Measurements from ENCODE around the gene STT3A. TPM values are rescaled to one million over a fixed set of nuclear protein-coding genes. Genes with fewer than 3 reads are reported as not detected.
"Not testable (repeated sequence)": the region's sequence is repeated elsewhere in the genome, so short reads cannot be mapped to it uniquely, and the experiment has no call there.

STT3A gene
- 100 to 1,000 TPM in 1 of 2 donors, 10 to 100 TPM in 1; 96.1 to 101 TPM for total RNA-seq
- long read RNA-seq, donor 1, full-length matches to known transcripts = 31 of 44 reads
- long read RNA-seq, donor 1, partial matches to known transcripts = 11 of 44 reads
- long read RNA-seq, donor 1, other reads (novel, unspliced or antisense) = 2 of 44 reads
- long read RNA-seq, donor 2, full-length matches to known transcripts = 85 of 120 reads
- long read RNA-seq, donor 2, partial matches to known transcripts = 30 of 120 reads
- long read RNA-seq, donor 2, other reads (novel, unspliced or antisense) = 5 of 120 reads

- intact Hi-C loops (cut with DNase I) = no loop called here
These were observed at the start of gene STT3A for GRCh38 chr11:125592305-125593113. STT3A (plus strand) TSS chr11:125592852; CDS start chr11:125595916, 3,064 bp downstream.

DNA sequence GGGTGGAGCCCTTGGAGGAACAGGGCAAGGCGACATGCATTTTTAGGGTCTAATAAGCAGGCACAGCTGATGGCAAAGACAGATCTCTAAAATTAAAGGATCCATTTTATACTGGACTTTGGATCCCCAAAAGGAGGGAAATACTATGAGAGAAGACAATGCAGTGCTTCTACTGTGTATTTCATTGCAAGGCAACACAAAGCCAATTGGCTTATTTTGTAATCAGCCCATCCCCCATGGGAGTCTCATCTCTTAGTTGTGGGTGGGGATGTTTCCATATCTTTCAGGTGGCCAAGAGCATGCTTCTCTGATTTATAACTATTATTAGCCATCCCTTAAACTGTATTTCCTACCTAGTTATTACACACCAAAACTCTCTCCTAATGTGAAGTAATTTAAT, 41.9 kb upstream of the STT3A start:
- intact Hi-C loops (cut with DNase I) = no loop called here
- DNase-seq (ENCODE audit: low spot score) = no peak

More at GRCh38 chr11:125592305-125593113, at the start of gene STT3A:
- peak; percentile 100 for DNase-seq (ENCODE audit: low spot score)

DNA sequence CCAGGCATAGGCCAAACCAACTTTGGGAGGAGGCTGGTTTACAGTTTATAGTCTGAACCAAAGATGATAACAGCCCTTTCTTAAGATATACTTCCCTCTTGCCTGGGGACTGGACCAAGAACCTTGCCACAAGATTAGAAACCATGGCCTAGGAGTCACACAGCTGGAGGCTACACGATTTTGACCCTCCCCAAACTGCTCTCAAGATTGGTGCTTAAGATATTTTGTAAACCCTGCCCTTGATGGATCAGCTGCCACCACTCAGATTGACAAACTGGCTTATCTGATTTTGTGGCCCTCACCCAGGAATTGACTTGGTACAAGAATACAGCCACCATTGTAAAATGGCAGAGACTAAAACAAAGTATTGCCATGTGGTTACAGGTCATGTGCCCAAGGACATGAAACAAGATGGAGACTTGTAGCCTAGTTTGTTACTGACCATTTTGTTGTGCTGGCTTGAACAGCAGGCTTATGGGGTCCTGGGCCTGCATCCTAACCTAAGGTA, 40.8 kb upstream of the STT3A start:
- DNase-seq (ENCODE audit: low spot score) = no peak
- intact Hi-C loops (cut with DNase I) = no loop called here

- DNase-seq (ENCODE audit: low spot score) = no peak
- intact Hi-C loops (cut with DNase I) = no loop called here
These were observed 39.7 kb upstream of the STT3A start for GRCh38 chr11:125552927-125553326.

DNA sequence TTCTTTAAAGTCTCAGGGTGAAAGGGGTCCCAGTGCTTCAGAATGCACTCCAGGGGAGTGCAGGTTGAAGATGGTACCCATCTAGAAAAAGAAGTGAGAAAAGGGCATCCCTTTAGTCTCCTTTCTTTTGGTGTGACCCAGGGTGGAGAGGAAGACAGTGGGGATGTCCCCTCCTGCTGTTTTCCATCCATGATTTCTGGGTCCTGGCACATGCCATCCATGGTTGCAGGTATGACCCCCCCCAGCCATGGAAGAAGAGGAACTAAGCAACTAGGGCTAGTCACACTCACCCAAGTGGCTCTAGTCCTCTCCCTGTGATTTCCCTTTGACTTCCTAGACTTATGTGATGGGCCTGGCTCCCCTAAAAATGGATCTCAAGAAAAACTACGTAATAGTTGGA, 39.3 kb upstream of the STT3A start:
- DNase-seq (ENCODE audit: low spot score) = no peak
- intact Hi-C loops (cut with DNase I) = no loop called here

DNA sequence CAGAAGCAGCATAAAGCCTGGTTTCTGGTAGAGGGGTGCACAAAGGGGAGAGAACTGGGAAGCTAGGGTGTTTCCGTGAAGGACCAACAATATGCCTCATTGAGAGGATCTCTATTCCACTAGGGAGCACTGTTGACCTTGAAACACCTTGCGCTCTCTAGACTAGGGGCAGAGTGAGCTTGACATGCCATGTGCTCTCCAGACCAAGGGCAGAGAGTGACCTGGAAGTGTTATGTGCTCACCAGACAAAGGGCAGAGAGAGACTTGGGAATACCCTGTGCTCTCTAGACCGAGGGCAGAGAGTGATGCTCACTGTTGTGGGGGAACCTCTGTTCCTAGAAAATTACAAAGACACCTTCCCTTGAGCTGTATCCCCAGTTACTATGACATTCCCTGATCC, 38.6 kb upstream of the STT3A start:
- DNase-seq (ENCODE audit: low spot score) = no peak
- intact Hi-C loops (cut with DNase I) = no loop called here

DNA sequence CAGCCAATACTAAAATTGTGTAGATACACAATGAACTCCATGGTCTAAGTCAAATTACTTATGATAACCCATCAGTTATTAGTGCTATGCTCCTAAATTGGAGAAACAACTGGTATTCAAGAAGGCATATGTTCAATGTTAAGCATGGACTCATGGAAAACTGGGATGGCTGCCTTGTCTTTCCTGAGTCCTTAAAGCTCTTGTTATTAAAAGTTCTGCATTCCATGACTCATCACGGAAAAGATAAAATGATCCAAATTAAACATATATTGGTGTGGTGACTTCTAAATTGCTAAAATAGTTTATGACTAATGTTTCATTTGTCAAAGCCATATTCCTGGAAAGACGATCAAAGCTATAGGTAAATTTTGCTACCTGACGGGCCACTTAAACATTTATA, 32.8 kb upstream of the STT3A start:
- intact Hi-C loops (cut with DNase I) = no loop called here
- no peak for DNase-seq (ENCODE audit: low spot score)

DNA sequence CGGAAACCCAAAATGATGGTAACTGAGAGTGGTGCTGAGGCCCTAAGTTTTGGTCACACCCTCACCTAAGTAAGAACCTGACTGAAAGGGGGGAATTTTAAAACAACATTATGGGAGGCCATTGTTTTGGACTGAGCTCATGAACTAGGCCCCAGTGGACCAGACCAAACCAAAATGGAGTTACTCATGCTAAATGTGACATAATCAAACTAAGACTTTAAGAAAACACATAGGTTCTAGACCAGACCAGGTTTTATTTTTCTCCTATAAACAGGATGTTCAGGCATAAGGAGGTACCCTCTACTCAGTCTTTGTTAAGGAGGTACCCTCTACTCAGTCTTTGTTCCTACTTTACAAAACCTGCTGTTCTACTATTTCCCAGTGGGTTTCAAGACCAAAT, 30.7 kb upstream of the STT3A start:
- no peak for DNase-seq (ENCODE audit: low spot score)
- intact Hi-C loops (cut with DNase I) = no loop called here

DNA sequence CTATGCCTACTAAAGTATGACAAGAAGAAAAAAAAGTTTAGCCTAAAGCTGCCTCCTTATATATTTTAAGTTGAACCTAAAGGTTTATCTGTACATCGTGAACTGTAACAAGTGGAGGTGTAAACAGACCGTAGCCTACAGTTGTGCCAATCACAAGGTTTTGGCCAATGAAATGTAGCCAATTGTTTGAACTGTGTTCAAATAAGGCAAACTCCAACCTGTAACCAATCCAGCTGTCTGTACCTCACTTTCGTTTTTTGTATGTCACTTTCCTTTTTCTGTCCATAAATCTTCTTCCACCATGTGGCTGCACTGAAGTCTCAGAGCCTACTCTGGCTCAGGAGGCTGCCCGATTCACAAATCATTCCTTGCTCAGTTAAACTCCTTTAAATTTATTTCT, 30.2 kb upstream of the STT3A start:
- no peak for DNase-seq (ENCODE audit: low spot score)
- intact Hi-C loops (cut with DNase I) = no loop called here

GRCh38 chr11:125564357-125564756, 28.3 kb upstream of the STT3A start:
- intact Hi-C loops (cut with DNase I) = no loop called here
- no peak for DNase-seq (ENCODE audit: low spot score)

- intact Hi-C loops (cut with DNase I) = no loop called here
- DNase-seq (ENCODE audit: low spot score) = no peak
These were observed 26.4 kb upstream of the STT3A start for GRCh38 chr11:125566235-125566634.

DNA sequence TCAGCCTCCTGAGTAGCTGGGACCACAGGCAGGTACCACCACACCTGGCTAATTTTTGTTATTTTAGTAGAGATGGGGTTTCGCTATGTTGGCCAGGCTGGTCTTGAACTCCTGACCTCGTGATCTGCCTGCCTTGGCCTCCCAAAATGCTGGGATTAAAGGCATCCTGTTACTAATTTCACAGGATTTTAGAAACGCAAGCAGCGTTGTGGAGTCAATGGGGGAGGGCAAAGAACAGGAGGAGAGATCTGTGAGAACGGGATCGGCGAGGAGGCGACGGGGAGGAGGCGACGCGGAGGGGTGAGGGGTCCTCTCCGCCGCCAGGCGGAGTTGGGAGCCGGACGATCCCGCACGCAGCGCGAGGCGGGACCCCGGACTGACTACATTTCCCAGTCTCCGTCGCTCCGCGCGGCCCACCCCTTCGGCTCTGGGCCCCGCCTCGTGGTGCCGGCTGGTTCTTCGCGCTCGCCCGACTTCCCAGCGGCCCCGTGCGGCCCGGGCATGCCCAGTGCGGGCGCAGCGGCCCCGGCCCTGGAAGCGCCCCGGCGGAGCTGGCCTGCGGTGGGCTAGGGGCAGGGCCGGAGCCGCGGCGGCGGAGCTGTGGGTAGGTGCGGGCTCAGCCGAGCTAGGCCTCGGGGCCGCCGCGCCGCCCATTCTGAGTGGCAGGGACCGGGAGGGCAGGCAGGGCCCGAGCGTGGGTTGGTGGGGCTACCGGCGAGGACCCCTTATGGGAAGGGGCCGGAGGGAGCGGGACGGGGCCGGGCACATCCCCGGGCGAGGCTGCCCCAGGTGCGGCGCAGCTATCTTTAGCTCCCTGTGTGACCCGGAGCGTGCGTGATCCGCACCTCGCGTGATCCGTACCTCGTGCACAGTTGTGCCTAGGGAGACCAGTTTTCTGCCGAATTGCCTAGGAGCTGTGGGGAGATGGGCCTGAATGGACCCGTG, 23.4 kb upstream of the STT3A start, which contains the start of gene EI24:
Gene EI24, plus strand, starts transcription at position 508 of the 945 bp plus-strand sequence. CDS start 3,051 bp downstream, outside the sequence.
- DNase-seq (ENCODE audit: low spot score) = peak; percentile 97
- intact Hi-C loops (cut with DNase I) = no loop called here

GRCh38 chr11:125569915-125570621, 22.6 kb upstream of the STT3A start:
- intact Hi-C loops (cut with DNase I) = no loop called here
- DNase-seq (ENCODE audit: low spot score) = no peak

- intact Hi-C loops (cut with DNase I) = no loop called here
- DNase-seq (ENCODE audit: low spot score) = no peak
These were observed 21.7 kb upstream of the STT3A start for GRCh38 chr11:125570952-125571351.

GRCh38 chr11:125572916-125573315, 19.7 kb upstream of the STT3A start:
- no peak for DNase-seq (ENCODE audit: low spot score)
- intact Hi-C loops (cut with DNase I) = no loop called here

DNA sequence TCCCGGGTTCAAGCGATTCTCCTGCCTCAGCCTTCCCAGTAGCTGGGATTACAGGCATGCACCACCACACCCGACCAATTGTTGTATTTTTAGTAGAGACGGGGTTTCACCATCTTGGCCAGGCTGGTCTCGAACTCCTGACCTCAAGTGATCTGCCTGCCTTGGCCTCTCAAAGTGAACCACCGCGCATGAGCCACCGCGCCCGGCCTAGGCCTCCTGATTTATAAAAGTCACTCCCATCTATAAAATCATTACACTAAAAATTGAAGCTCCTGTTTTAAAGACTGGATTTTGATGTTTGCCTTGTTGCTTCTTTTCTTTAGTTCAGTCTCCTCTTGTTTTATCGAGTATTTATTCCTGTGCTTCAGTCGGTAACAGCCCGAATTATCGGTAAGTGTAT, 15.5 kb upstream of the STT3A start:
- intact Hi-C loops (cut with DNase I); DNase-seq (ENCODE audit: low spot score): not testable (repeated sequence)

- intact Hi-C loops (cut with DNase I) = no loop called here
These were observed 13.9 kb upstream of the STT3A start for GRCh38 chr11:125578783-125579182.

GRCh38 chr11:125579811-125580210, 12.8 kb upstream of the STT3A start:
- intact Hi-C loops (cut with DNase I) = no loop called here
- DNase-seq (ENCODE audit: low spot score) = no peak

More at GRCh38 chr11:125578783-125579182, 13.9 kb upstream of the STT3A start:
- DNase-seq (ENCODE audit: low spot score) = no peak

- intact Hi-C loops (cut with DNase I) = no loop called here
- DNase-seq (ENCODE audit: low spot score) = no peak
These were observed 9.2 kb upstream of the STT3A start for GRCh38 chr11:125583496-125583895.

Data from posterior vena cava (tissue), 2 donors.